K562 (cell line): Measurements from ENCODE around the gene ALOXE3. TPM values are rescaled to one million over a fixed set of nuclear protein-coding genes. Genes with fewer than 3 reads are reported as not detected.
A peak's percentile ranks its signal among the peaks of the same experiment; 100 is the strongest.

ENCODE experiments used
- HNRNPL ChIP-seq: fragments of 200-400 bp; formaldehyde crosslinking; IDR thresholded peaks from 2 replicates; pipeline ENCODE4 v1.6.1; 2017; ENCODE audit warnings: low read depth, mild to moderate bottlenecking, low read length
- KLF16 ChIP-seq: IDR thresholded peaks from 2 replicates; pipeline ENCODE4 v1.6.1; 2016; ENCODE audit warnings: antibody characterized with exemption
- MAZ ChIP-seq, 2 experiments: fragments of 450-650 bp in 1 of 2; sonication (generic) in 1 of 2; formaldehyde crosslinking; IDR thresholded peaks in 1 of 2; conservative IDR thresholded peaks in 1 of 2; 2 replicates each; pipeline versions ENCODE4 v1.4.0 to v1.5.0; 2020; ENCODE audit warnings: mild to moderate bottlenecking in 1 of 2, missing genetic modification reagents in 1 of 2
- PHB2 ChIP-seq: fragments of 450-650 bp; IDR thresholded peaks from 2 replicates; pipeline ENCODE4 v1.6.1; 2017; ENCODE audit warnings: low read depth
- polyA plus RNA-seq, 8 experiments: library from polyadenylated mRNA; depleted of rRNA in 4 of 8; stranded (reverse) in 5 of 8; unstranded in 3 of 8; fragments of >200 nt; fragmentation: Nextera tagmentation in 2 of 8; fragmentation: Illumina TruSeq in 1 of 8; extraction: Ambion mirVana in 2 of 8; extraction: Trizol in 1 of 8; gene quantifications; 2 replicates each; pipeline versions ENCODE4 v1.2.1 to v1.2.3, GENCODE V29; 2011 to 2014; ENCODE audit warnings: inconsistent platforms in 1 of 8, missing spikeins in 1 of 8
- total RNA-seq, 7 experiments: library from RNA; depleted of rRNA in 6 of 7; stranded (reverse); fragments of >200 nt in 6 of 7; fragmentation: Illumina TruSeq in 2 of 7; extraction: Trizol in 2 of 7; gene quantifications; 2 replicates each; pipeline versions ENCODE4 v1.2.1 to v1.2.3, GENCODE V29; 2011 to 2021; ENCODE audit warnings: low replicate concordance in 1 of 7
- TF ChIP-seq, protein P1 (sequence below): fragments of 250-450 bp; sonication (Bioruptor Pico); IDR thresholded peaks from 2 replicates; pipeline ENCODE4 v1.5.0; 2021; ENCODE audit warnings: mild to moderate bottlenecking, borderline replicate concordance
- TF ChIP-seq, protein P2 (sequence below), 3 experiments: fragments of 200-800 bp in 1 of 3; fragments of 250-450 bp in 1 of 3; fragments of 450-650 bp in 1 of 3; sonication (Bioruptor Pico) in 1 of 3; sonication (Bioruptor generic) in 1 of 3; formaldehyde crosslinking in 1 of 3; IDR thresholded peaks; 2 replicates each; pipeline versions ENCODE4 v1.6.1 to v1.8.0; 2016 to 2022; ENCODE audit warnings: mild to moderate bottlenecking in 2 of 3, missing genetic modification characterization in 2 of 3, missing compliant biosample characterization in 1 of 3, moderate library complexity in 1 of 3

ALOXE3 gene
- total and polyA plus RNA-seq, 9 of the 15 experiments (the other 6 are each of a cell fraction or from before 2014, with no cell fraction given): 0.04 TPM; not detected in 8

DNA sequence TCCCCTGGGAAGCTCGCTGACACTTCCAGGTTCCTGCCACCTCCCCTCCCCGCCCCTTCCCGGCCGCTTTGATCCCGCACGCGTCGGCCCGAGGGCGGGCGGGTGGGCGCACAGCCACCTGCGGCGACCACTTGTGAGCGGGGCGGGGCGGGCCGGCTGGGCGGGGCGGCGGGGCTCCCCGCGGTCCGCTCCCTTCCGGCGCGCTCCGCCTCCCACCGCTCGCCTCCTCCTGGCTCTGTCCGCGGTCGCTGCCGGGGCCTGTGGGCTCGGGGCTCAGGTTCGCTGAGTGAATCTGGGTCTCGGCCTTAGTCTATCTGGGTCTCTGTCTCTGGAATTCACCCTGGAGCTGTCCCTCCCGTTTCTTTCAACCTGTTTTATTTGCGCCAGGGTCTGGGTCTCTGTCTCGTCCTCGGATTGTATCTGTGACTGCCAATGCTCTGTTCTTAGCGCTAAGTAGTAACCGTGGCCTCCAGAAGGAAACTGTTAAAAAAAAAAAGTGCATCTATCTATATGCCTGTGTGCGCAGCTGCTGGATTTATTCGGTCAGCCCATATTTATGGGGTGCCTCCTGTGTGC, 8.3 kb upstream of the ALOXE3 start (continued):
- TF ChIP-seq, protein P1, sequence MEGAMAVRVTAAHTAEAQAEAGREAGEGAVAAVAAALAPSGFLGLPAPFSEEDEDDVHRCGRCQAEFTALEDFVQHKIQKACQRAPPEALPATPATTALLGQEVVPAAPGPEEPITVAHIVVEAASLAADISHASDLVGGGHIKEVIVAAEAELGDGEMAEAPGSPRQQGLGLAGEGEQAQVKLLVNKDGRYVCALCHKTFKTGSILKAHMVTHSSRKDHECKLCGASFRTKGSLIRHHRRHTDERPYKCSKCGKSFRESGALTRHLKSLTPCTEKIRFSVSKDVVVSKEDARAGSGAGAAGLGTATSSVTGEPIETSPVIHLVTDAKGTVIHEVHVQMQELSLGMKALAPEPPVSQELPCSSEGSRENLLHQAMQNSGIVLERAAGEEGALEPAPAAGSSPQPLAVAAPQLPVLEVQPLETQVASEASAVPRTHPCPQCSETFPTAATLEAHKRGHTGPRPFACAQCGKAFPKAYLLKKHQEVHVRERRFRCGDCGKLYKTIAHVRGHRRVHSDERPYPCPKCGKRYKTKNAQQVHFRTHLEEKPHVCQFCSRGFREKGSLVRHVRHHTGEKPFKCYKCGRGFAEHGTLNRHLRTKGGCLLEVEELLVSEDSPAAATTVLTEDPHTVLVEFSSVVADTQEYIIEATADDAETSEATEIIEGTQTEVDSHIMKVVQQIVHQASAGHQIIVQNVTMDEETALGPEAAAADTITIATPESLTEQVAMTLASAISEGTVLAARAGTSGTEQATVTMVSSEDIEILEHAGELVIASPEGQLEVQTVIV (CRISPR knock-in tag): no peak
- TF ChIP-seq, protein P2, sequence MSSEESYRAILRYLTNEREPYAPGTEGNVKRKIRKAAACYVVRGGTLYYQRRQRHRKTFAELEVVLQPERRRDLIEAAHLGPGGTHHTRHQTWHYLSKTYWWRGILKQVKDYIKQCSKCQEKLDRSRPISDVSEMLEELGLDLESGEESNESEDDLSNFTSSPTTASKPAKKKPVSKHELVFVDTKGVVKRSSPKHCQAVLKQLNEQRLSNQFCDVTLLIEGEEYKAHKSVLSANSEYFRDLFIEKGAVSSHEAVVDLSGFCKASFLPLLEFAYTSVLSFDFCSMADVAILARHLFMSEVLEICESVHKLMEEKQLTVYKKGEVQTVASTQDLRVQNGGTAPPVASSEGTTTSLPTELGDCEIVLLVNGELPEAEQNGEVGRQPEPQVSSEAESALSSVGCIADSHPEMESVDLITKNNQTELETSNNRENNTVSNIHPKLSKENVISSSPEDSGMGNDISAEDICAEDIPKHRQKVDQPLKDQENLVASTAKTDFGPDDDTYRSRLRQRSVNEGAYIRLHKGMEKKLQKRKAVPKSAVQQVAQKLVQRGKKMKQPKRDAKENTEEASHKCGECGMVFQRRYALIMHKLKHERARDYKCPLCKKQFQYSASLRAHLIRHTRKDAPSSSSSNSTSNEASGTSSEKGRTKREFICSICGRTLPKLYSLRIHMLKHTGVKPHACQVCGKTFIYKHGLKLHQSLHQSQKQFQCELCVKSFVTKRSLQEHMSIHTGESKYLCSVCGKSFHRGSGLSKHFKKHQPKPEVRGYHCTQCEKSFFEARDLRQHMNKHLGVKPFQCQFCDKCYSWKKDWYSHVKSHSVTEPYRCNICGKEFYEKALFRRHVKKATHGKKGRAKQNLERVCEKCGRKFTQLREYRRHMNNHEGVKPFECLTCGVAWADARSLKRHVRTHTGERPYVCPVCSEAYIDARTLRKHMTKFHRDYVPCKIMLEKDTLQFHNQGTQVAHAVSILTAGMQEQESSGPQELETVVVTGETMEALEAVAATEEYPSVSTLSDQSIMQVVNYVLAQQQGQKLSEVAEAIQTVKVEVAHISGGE (CRISPR knock-in tag; IDR thresholded peaks at IDR 0.05): no peak
- TF ChIP-seq HNRNPL (no peak), PHB2 (no peak), KLF16 (no peak), MAZ (CRISPR knock-in tag; conservative IDR thresholded peaks at IDR 0.05 in 1 of 2, IDR thresholded peaks at IDR 0.05 in 1 of 2) (0 out of 4 replicates have a peak, but pooled peaks of 1 of the 2 experiments have one; percentile 33)
